G401.6 (cell line): ENCODE measurements around the gene AURKAIP1.
"Not testable (repeated sequence)": the region's sequence is repeated elsewhere in the genome, so short reads cannot be mapped to it uniquely, and the experiment has no call there.

ENCODE experiments used
- FAIRE-seq: peaks from 2 replicates; lab custom pipeline; 2012; peaks lifted over from hg19 to GRCh38; lab: Jason Lieb, UNC

AURKAIP1 gene

DNA sequence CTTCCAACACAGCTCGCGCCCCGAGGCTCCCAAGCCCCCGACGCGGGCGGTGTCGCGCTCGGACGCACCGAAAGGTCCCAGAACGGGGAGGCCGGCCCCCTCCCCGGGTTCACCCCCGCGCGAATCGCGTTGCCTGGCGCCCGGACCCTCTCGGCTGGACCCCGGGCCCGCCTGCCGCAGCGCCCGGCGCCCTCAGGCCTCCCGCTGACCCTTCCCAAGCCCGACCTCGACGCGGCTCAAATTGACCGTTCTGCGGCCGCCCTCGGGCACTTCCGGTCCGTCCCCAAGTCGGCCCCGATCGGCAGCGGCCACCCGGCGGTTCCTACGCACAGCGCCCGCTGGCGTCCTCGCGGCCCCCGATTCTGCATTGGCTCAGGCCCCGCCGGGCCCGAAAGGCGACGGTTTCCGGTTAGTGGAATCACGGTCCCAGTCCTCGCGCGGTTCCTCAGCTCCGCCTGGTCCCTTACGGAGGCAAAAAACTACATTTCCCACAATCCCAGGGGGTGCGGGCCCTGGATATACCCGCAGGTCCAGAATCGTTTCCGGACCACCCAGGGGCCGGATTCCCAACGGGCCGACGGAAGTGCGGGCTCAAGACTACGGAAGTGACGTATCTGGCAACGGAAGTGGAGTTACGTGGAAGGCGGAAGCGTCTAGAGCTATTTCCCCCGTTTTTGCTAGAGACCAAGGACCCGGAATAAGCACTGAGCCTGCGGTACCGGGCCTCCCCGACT, at the start of gene AURKAIP1:
Gene AURKAIP1, minus strand, starts transcription at position 279 of the 734 bp plus-strand sequence. CDS start 451 bp downstream, outside the sequence.
- FAIRE-seq = peak; percentile 99

DNA sequence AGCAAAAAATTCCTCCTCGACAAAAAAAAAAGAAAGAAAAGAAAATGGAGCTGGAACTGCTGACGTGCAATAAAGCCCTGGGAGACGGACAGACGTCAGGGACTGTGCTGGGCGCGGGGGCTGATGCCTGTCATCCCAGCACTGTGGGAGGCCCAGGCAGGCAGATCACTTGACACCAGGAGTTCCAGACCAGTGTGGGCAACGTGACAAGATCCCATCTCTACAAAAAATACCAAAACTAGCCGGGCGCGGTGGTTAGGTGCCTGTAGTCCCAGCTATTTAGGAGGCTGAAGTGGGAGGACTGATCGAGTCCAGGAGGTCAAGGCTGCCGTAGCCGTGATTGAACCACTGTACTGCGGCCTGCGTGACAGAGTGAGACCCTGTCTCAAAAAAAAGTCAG, 49.7 kb upstream of the AURKAIP1 start:
- FAIRE-seq = no peak

DNA sequence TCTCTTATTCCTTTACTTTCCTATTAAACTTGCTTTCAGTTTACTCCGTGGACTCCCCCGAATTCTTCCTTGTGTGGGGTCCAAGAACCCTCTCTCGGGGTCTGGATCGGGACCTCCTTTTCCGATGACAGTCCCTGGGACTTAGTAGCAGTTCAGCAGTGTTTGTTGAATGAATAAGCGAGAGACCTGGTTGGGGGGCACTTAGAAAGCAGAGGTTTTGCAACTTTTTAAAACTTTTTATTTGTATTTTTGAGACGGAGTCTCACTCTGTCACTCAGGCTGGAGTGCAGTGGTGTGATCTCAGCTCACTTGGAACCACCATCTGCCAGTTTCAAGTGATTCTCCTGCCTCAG, 48.2 kb upstream of the AURKAIP1 start:
- FAIRE-seq = no peak

DNA sequence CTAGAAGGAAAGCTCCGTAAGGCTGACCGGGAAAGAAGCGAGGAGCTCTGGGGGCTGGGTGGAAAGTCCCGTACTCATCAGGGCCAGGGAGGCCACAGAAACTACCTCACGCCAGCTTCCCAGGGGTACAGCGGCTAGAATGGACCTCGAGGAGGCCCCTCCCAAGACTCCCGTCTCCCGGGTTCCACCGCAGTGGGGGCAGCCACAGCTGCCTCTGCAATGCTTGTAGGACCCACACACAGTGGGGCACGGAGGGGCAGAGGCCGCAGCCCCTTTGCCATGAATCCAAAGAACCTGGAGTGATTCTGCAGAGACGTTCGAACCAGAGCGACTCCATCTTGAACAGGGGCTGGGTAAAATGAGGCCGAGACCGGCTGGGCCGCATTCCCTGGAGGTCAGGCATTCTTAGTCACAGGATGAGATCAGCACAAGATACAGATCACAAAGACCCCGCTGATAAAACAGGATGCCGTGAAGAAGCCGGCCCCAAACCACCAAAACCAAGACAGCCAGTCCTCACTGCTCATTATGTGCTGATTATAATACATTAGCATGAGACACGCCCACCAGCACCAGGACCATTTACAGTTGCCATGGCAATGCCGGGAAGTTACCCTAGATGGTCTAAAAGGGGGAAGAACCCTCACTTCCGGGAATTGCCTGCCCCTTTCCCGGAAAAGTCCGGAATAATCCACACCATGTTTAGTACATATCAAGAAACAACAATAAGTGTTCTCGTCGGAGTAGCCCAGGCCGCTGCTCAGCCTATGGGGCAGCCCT, 47.6 kb upstream of the AURKAIP1 start:
- no peak for FAIRE-seq

DNA sequence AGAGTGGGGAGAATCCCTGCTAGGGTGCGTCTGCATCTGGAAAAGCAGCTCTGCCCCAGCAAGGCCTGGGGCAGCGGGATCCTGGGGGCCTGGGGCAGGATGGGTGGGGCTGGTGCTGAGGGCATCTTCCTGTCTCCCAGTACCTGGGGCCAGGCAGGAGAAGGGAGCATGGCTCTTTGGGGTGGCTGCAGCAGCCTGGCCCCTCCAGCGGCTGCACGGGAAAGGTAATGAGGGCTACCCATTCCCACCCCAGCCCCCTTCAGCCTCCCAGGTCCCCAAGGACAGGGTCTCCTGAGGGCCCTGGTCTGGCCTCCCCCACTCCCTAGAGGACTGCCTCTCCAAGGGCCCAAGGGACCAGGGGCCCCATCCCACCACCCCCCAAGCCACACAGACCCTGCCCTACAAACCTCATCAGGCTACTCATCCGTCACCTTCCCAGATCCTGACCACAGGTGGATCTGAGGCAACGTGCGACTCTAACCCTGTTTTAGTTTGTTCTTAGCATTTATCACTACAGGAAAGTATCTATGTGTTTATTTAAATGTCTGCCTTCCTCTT, 47.0 kb upstream of the AURKAIP1 start:
- FAIRE-seq = no peak

DNA sequence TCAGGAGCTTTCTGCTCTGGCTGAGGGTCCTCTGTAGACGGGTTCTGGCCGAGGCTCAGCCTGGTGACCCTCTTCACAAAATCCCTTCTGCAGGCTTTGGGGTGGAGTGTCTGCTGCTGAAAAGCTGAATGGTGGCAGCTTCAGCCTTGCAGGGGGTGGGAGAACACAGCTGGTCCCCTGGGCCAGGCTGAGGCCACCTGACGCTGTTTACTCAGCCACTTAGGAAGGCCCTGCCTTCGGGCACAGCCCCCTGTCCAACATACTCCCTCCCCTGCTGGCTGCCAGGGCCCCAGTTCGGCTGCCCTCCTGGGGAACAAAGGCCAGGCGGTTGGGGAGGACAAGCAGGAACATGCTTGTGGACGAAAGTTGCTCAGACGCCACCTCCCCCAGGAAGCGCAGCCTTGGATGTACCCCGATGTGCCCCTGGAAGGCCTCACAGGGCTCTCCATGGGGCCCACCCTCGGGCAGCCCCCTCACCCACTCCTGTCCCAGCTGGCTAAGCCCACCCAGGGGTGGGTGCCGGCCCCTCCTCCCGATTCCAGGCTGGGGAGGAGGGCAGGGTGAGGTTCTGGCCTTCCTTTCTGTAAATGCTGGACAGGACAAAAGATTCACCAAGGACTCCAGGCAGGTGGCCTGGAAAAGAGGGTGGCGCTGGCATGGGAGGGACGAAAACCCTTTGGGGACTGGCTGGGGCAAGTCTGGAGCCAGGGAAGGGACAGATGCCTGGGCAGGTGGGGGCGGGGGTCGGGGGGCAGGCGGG, 46.3 kb upstream of the AURKAIP1 start, which contains the start of gene ANKRD65:
Gene ANKRD65, minus strand, starts transcription at position 130 of the 760 bp plus-strand sequence. CDS start 271 bp downstream, outside the sequence.
- no peak for FAIRE-seq

DNA sequence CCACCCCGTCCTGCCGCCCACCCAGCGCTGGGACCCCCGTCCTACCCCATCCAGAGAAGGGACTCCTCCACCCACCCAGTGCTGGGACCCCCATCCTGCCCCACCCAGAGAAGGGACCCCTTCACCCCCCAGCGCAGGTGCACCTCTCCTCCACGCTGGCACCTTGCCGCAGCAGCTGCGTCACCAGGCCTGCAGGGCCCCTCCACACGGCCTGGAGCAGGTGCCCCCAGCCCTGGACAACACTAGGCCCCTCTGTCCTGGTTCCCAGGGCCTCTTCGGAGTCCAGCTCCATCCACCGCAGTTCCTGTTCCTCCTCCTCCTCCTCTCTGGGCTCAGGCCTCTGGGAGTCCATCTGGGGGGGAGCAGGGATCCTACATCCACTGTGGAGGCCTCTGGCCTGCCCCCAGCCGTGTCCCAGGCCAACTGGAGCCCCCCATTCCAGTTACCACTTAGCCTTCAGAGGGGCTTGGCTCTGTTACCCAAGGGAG, 45.7 kb upstream of the AURKAIP1 start:
- FAIRE-seq = no peak

DNA sequence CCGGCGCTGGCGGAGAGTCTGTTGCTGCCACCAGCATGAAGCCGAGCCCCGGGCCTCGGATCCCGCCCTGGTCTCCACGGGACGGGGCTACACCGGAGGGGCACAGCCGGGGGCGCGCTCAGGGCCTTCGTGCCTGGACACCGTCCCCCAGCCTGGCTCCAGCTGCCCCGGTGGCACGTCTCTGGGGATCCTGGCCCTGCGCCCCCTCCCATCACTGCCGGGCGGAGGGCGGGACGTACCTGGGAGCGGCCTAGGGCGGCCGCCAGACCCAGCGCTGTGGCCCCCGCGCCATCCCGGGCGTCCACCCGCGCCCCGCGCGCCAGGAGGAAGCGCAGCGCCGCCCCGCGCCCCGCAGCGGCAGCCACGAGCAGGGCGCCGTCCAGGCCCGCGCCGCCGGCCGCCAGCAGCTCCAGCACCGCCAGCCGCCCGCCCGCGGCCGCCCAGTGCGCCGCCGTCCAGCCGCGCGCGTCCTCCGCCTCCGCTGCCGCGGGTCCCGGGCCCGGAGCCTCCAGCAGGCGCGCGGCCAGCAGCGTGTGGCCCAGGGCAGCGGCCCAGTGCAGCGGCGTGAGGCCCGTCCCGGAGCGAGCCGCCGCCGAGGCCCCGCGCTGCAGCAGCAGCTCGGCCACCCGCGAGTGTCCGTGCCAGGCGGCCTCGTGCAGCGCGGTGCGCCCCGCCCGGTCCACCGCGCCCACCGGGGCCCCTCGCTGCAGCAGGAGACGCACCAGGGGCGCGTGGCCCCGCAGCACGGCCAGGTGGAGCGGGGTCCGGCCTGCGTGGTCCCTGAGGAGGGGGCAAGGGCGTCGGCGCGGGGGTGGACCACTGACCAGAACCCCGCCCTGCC, 45.0 kb upstream of the AURKAIP1 start:
- FAIRE-seq = no peak

DNA sequence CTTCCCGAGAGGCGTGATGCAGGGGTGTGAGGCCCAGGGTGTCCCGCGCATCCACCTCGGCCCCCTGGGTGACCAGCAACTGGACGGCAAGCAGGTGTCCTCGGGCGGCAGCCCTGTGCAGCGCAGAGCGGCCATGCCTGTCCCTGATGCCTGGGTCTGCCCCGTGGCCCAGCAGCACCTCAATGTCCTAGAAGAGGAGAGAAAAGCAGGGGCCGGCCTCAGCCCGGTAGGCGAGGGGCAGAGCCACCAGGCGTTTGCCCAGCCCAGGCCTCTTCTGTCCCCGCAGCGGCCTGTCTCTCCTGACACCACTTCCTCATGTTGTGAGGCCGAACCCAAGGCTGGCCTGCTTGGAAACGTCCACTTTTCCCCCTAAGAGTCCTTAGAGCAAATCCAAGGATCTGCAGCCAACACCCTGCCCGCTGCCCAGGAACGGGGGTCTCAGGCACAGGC, 44.4 kb upstream of the AURKAIP1 start:
- FAIRE-seq = no peak

DNA sequence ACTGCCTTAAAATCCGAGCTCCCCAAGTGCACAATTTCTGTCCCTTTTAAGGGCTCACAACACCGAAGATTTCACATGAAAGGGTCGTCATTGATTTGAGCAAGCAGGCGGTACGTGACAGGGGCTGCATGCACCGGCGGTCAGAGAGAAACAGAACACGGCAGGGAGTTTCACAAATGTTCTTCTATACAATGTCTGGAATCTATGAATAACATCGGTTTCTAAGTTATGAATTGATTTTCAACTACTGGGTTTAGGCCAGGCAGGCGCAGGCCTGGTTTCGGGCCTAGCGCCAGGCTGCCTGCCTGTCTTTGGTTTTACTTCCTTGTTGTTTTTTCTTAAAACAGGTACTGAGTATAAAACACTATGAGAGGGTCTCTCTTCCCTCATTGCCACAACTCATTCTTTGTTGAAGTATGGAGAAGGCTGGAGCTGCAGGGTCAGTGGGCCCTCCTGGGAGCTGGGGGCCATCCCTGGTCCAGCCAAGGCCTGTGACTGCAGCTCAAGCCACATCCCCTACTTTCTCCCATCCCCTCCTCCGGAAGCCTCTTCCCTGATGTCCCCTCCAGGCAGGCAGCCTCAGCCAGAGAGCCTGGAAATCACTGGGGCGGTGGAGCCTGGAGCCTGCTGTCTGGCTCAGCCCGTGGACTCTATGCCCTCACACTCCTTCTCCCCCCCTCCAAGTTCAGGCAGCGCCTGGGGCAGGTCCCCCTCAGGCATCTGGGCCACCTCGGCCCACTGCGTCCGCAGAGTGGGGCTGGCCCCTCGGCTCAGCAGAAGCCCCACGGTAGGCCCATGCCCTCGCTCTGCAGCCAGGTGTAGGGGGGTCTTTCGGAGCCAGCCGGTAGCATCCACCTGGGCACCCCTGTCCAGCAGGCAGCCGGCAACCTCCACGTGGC, 43.7 kb upstream of the AURKAIP1 start:
- FAIRE-seq = no peak

DNA sequence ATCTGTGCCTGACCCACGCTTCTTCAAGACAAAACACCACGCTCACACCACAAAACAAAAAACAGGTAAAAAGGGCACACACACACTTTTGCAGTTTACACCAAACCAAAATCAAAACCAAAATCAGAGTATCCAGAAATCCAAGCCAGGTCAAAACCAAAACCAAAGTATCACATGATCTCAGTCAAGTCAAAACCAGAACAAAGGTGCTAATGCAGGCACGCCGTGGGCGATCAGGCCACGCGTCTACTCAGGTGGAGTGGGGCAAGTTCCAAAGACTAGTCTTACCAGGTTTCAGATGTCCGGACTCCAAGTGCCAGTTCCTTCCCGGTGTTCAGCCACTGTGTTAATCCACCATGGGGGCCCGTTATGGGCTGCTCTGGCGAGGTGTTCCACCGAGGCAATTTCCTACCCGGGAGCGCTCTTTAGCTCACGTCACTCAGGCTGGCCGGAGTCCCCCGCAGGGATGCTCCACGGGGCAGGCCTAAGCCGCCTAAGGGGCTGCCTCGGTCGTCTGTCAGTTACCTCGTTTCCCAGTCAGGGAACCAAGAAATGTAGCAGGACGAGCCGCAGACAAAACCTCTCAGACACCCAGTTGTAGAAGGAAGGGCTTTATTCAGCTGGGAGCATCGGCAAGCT, 42.9 kb upstream of the AURKAIP1 start:
- not testable (repeated sequence) for FAIRE-seq

DNA sequence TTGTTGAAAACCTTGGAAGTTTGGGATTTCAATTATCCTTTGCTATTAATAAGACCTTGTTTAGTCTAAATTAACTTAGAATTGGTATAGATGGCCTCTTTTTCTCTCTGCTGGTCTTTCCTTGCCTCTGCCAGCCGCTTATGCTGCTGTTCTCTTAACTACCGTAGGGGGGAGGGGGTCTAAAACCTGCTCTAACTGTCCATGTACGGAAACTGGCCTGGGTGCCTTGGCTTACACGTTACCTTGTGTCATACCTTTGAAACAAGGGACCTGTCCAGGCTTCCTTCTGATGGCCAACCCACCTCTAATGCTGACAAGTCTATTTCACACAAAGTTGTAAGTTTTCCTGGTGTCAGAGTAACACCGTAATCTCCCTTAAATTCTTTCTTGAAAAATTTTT, 42.4 kb upstream of the AURKAIP1 start:
- not testable (repeated sequence) for FAIRE-seq

DNA sequence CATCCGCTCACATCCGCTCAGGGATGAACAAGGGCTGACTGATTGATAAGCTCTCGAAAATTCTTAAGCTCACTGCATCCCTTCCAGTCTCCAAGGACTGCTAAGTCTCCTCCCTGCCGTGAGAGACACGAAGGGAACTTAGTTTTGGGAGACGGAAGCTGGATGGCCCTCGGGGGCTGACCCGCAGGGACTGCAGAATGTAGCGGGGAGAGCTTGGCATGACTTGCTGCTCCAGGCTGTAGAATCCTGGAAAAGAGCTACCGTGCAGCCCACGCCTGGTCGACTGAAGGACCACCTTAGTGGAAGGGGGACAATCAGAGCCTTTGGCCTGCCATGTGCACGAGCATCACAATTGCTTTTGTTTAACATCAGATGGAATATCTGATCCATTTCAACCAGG, 40.7 kb upstream of the AURKAIP1 start:
- no peak for FAIRE-seq

DNA sequence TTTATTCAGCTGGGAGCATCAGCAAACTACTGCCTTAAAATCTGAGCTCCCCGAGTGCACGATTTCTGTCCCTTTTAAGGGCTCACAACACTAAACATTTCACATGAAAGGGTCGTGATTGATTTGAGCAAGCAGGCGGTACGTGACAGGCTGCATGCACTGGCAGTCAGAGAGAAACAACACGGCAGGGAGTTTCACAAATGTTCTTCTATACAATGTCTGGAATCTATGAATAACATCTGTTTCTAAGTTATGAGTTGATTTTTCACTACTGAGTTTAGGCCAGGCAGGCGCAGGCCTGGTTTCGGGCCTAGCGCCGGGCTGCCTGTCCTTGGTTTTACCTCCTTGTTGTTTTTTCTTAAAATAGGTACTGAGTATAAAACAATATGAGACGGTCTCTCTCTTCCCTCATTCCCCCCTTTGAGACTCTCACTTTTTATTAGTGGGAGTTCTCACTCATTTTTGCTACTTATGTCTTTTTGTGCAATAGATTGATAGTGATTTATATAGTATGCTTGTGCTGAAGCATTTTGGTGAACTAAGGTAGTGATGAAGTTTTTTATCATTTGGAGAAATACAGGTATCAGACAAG, 37.4 kb upstream of the AURKAIP1 start:
- not testable (repeated sequence) for FAIRE-seq

DNA sequence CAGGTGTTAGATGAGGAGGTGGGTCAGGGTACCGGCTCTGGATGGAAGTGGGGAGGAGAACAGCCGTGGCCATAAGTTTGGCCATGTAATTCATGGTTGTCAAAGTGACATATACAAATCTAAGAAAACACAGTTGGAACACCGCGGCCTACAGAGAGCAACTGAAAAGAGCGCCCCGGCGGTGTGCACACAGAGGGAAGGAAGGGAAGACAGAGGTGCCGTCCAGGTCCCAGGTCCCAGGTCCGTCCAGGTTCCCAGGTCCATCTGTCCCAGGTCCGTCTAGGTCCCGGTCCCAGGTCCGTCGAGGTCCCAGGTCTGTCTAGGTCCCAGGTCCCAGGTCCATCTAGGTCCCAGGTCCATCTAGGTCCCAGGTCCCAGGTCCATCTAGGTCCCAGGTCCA, 36.6 kb upstream of the AURKAIP1 start:
- no peak for FAIRE-seq

DNA sequence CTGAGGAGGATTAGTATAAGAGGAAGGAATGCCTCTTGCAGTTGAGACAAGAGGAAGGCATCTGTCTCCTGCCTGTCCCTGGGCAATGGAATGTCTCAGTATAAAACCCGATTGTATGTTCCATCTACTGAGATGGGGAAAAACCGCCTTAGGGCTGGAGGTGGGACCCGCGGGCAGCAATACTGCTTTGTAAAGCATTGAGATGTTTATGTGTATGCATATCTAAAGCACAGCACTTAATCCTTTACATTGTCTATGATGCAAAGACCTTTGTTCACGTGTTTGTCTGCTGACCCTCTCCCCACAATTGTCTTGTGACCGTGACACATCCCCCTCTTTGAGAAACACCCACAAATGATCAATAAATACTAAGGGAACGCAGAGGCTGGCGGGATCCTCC, 35.2 kb upstream of the AURKAIP1 start:
- FAIRE-seq = not testable (repeated sequence)

DNA sequence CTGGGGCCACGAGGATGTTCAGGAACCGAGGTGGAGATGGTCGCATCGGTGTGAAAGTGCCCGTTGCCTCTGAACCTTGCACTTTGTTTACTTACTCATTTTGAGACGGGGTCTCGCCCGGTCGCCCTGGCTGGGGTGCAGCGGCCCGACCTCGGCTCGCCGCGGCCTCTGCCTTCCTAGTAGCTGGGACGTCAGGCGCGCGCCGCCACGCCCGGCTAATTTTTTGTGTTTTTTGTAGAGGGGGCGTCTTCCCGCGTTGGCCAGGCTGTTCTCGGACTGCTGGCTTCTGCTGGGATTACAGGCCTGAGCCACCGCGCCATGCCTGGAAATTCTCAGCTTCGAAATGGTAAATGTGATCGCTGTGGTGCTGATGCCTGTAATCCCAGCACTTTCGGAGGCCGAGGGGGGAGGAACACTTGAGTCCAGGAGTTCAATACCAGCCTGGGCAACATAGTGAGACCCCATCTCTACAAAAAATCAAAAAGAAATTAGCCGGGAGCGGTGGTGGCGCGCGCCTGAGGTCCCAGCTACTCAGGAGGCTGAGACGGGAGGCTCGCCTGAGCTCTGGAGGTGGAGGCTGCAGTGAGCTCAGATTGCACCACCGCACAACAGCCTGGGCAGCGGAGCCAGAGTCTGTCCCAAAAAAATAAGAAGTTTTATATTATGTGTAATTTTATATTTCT, 32.8 kb upstream of the AURKAIP1 start:
- no peak for FAIRE-seq

DNA sequence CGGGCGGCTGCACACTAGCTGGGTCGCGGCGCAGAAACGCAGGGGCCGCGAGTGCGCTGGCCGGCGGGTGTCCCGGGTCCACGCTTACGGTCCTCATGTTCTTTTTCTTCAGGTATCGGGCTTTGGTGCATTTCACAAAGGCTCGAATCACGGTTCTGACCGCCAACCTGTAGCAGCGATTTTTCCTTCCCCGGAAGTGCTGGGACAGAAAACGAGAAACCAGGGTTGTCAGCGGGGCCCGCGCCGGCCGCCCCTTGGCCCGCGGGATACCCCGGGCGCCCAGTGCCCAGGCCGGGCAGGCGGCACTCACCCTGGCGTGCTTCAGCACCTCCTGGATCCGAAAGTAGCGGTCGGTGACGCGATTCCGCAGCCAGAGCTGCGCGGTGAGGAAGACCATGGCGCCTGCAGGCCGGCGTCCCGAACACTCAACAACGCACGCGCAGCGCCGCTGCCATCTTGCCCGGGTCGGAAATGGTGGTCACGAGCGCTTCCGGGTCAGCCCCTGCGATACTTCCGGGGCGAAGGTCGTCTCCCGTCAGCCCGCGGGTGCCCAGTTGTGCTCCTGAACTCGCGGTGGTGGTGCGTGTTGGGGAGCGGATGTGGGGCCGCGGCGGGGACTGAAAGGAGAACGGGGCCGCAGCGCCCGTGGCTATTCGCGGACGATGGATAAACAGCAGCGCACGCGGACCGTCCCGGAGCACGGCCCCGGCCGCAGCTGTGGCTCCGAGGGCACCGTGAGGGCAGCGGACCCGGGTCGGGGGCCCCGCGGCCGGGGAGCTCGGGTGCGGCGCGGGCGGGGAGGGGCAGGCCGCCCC, 32.0 kb upstream of the AURKAIP1 start, which contains the start of gene MRPL20:
Gene MRPL20, minus strand, starts transcription at position 473 of the 815 bp plus-strand sequence. Its CDS starts 76 bp downstream, at position 397.
- no peak for FAIRE-seq
